B cell (primary cell): ENCODE measurements around the gene SP6. TPM values are rescaled to one million over a fixed set of nuclear protein-coding genes. Genes with fewer than 3 reads are reported as not detected.

Experiments
- ATAC-seq: fragments of 200-7000 bp; cut with Tn5 transposase; one replicate; pipeline ENCODE4 v1.10.0; 2021; ENCODE audit warnings: low read depth, mild to moderate bottlenecking, moderate number of reproducible peaks, moderate library complexity
- CTCF ChIA-PET: fragments of 350-600 bp; sonication (Branson Sonifier 250); formaldehyde crosslinking; loops from one replicate; lab custom pipeline; 2021; ENCODE audit warnings: antibody characterized with exemption, inconsistent platforms; lab: Charles Lee
- POLR2A ChIA-PET: fragments of 350-600 bp; sonication (Branson Sonifier 250); formaldehyde crosslinking; loops from one replicate; lab custom pipeline; 2021; ENCODE audit warnings: antibody characterized with exemption; lab: Charles Lee
- DNase-seq: peaks from one replicate; pipeline ENCODE4 v3.0.0; 2013
- H2AFZ ChIP-seq: 2 replicates; pipeline ENCODE4 v1.6.1; 2012; ENCODE audit warnings: mild to moderate bottlenecking, low read depth, low read length; ENCODE audit not compliant: insufficient read depth, poor library complexity, severe bottlenecking
- H3K27ac ChIP-seq, 2 donors: 1 replicate in 1 of 2; 2 replicates in 1 of 2; pipeline ENCODE4 v1.5.1; 2012 to 2013; ENCODE audit warnings: low read length in 2 of 2, mild to moderate bottlenecking in 2 of 2, moderate library complexity in 1 of 2
- H3K27me3 ChIP-seq, 4 experiments: fragments of 200-600 bp in 1 of 4; sonication (generic) in 1 of 4; replicated peaks in 1 of 4; 1 replicate in 2 of 4; 2 replicates in 2 of 4; pipeline versions ENCODE4 v1.6.1 to v1.7.0; 2013 to 2016; ENCODE audit warnings: low read length in 3 of 4, mild to moderate bottlenecking in 2 of 4, mixed read lengths in 1 of 4, moderate library complexity in 1 of 4; ENCODE audit not compliant: insufficient read depth in 4 of 4, control insufficient read depth in 3 of 4; ENCODE audit errors: control extremely low read depth in 1 of 4
- H3K36me3 ChIP-seq, 2 experiments: replicated peaks in 1 of 2; 1 replicate in 1 of 2; 2 replicates in 1 of 2; pipeline versions ENCODE4 v1.6.1 to v1.7.1; 2013; ENCODE audit warnings: low read length in 1 of 2; ENCODE audit not compliant: insufficient read depth in 2 of 2, control insufficient read depth in 1 of 2; ENCODE audit errors: control extremely low read depth in 1 of 2, extremely low read depth in 1 of 2
- H3K4me1 ChIP-seq, 2 donors: fragments of 200-600 bp in 1 of 2; sonication (generic) in 1 of 2; 1 replicate in 1 of 2; 2 replicates in 1 of 2; pipeline versions ENCODE4 v1.5.1 to v1.6.1; 2013 to 2017; ENCODE audit warnings: low read length in 2 of 2; ENCODE audit not compliant: control insufficient read depth in 2 of 2, insufficient read depth in 2 of 2
- H3K4me2 ChIP-seq: replicated peaks from 2 replicates; pipeline ENCODE3; 2012; ENCODE audit warnings: mild to moderate bottlenecking, low read depth, low read length; ENCODE audit not compliant: poor library complexity, severe bottlenecking
- H3K4me3 ChIP-seq, 5 experiments: fragments of 200-600 bp in 1 of 5; sonication (generic) in 1 of 5; 1 replicate in 3 of 5; 2 replicates in 2 of 5; pipeline versions ENCODE4 v1.5.1 to v1.7.0; 2011 to 2016; ENCODE audit warnings: low read length in 4 of 5, mild to moderate bottlenecking in 4 of 5, low read depth in 2 of 5, control low read depth in 1 of 5, moderate library complexity in 1 of 5; ENCODE audit not compliant: insufficient read depth in 1 of 5; ENCODE audit errors: control extremely low read depth in 1 of 5, extremely low read depth in 1 of 5
- H3K79me2 ChIP-seq: fragments of 200-600 bp; sonication (generic); one replicate; pipeline ENCODE4 v1.6.0; 2016; ENCODE audit warnings: low read length; ENCODE audit not compliant: control insufficient read depth, insufficient read depth
- H3K9ac ChIP-seq: fragments of 200-600 bp; sonication (generic); 2 replicates; pipeline ENCODE4 v1.6.1; 2017; ENCODE audit warnings: mild to moderate bottlenecking, low read length, moderate library complexity
- H3K9me3 ChIP-seq, 3 donors: one replicate each; pipeline versions ENCODE4 v1.6.1 to v1.7.1; 2013; ENCODE audit warnings: low read length in 2 of 3; ENCODE audit not compliant: control insufficient read depth in 2 of 3, insufficient read depth in 1 of 3; ENCODE audit errors: control extremely low read depth in 1 of 3
- H4K20me1 ChIP-seq: 2 replicates; pipeline ENCODE4 v1.6.0; 2012; ENCODE audit warnings: mild to moderate bottlenecking, low read length; ENCODE audit not compliant: insufficient read depth, control insufficient read depth, poor library complexity, severe bottlenecking
- H3K27ac Mint-ChIP-seq: one replicate; pipeline ENCODE4 v1.8.0; 2021; ENCODE audit warnings: mixed read lengths
- H3K27me3 Mint-ChIP-seq: one replicate; pipeline ENCODE4 v1.8.0; 2021; ENCODE audit warnings: mixed read lengths
- H3K4me1 Mint-ChIP-seq: one replicate; pipeline ENCODE4 v1.8.0; 2021; ENCODE audit warnings: mixed read lengths
- H3K4me3 Mint-ChIP-seq: one replicate; pipeline ENCODE4 v1.8.0; 2021; ENCODE audit warnings: mixed read lengths
- H3K9me3 Mint-ChIP-seq: one replicate; pipeline ENCODE4 v1.8.0; 2022; ENCODE audit warnings: mixed read lengths; ENCODE audit not compliant: insufficient read depth
- EZH2 ChIP-seq: IDR thresholded peaks from 2 replicates; pipeline ENCODE4 v1.6.1; 2012; ENCODE audit warnings: borderline replicate concordance, low read depth, mild to moderate bottlenecking, moderate library complexity, low read length; ENCODE audit not compliant: insufficient read depth, poor library complexity, severe bottlenecking
- WGBS: methylation state at CpG from one replicate; pipeline ENCODE4 v1.1.5; 2013; ENCODE audit warnings: missing lambda C conversion rate; ENCODE audit not compliant: insufficient coverage; 5-methylcytosine and 5-hydroxymethylcytosine counted together
- intact Hi-C: fragments of 100-400 bp; cut with micrococcal nuclease; formaldehyde crosslinking; loops from one replicate; pipeline ENCODE4 v1.10.0; 2022
- polyA plus RNA-seq: library from polyadenylated mRNA; depleted of rRNA; stranded (reverse); fragments of >200 nt; gene quantifications from 2 replicates; pipeline ENCODE4 v1.2.3, GENCODE V29; 2012
- total RNA-seq, 2 donors: library from RNA; stranded (reverse); fragments of 120-200 nt in 1 of 2; gene quantifications; 1 replicate in 1 of 2; 2 replicates in 1 of 2; pipeline versions ENCODE4 v1.2.3 to v1.2.4, GENCODE V29; 2013 to 2022
- TF ChIP-seq, protein P1 (sequence below): fragments of 200-600 bp; IDR thresholded peaks from one replicate; pipeline ENCODE4 v1.8.0; 2022; ENCODE audit warnings: antibody characterized with exemption, mild to moderate bottlenecking

SP6 gene
- total and polyA plus RNA-seq, 2 donors (not counting 1 experiment from before 2014, with no cell fraction given): 0.04 TPM; not detected in 1

DNA sequence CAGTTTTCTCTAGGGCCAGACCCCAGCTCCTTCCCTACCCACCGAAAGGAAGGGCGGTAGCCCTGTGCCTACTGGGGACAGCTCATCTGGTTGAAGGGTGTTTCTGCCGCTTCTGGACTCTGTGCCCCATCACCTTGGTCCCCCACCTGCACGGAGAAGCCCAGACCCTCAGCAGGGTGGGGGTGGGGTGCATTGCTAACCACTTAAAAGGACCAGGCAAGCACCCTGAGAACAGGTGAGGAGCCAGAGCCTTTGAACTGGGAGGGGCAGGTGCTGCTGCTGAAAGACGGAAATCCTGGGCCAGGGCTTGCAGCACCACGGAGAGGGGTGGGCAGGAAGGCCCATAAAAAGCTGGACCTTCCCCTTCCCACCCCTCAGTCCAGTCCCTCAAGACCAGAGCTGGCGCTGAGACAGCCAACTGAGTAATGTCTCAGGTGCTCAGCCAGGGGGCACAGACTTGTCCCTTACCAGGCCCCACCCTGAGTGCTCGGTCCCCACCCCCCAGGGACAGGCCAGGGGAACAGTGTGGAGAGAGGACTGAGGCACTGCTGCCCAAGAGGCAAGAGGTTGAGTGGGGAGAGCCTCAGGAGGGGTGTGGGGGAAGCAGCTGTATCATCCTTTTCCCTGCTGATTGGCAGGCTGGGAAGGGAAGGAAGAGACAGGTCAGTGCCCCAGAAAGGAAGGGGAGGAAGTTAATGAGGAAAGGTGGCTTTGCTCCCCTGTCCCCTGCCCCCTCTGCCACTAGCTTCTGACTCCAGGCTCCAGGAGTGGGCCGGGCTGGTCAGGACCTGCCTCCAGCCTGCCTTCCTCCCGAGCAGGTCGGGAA, 34.2 kb upstream of the SP6 start:
- Histone ChIP-seq H3K79me2 (no peaks in the 10 kb centered on the region), H4K20me1 (no peaks in the 10 kb centered on the region), H3K4me1 (peaks cover 0 to 4% of the 10 kb centered on the region in 2 donors), H3K9me3 (no peaks in the 10 kb centered on the region), H2AFZ (no peak overlapping the region), H3K4me2 (no peak overlapping the region), H3K27me3 (peaks cover 0 to 3% (median 0%) of the 10 kb centered on the region in 4 experiments), H3K36me3 (no peaks in the 10 kb centered on the region), H3K27ac (no peak overlapping the region), H3K9ac (no peak overlapping the region), H3K4me3 (no peak overlapping the region)
- no peak for ATAC-seq
- CTCF ChIA-PET: interaction anchor here (1.1 to 15.3 kb wide), 2 partner anchors 41 to 60 kb away, joined by 4 to 436 read pairs; partner anchors contain the start of genes SCRN2 and SP6
- DNase-seq: no peak
- intact Hi-C loops: no loop called here
- peaks cover 13% of the 10 kb centered on the region for H3K27me3 Mint-ChIP-seq
- no peak overlapping the region for H3K4me3 Mint-ChIP-seq
- H3K4me1 Mint-ChIP-seq: peaks cover 3% of the 10 kb centered on the region
- no peak overlapping the region for H3K27ac Mint-ChIP-seq
- no peaks in the 10 kb centered on the region for H3K9me3 Mint-ChIP-seq
- TF ChIP-seq, protein P1, sequence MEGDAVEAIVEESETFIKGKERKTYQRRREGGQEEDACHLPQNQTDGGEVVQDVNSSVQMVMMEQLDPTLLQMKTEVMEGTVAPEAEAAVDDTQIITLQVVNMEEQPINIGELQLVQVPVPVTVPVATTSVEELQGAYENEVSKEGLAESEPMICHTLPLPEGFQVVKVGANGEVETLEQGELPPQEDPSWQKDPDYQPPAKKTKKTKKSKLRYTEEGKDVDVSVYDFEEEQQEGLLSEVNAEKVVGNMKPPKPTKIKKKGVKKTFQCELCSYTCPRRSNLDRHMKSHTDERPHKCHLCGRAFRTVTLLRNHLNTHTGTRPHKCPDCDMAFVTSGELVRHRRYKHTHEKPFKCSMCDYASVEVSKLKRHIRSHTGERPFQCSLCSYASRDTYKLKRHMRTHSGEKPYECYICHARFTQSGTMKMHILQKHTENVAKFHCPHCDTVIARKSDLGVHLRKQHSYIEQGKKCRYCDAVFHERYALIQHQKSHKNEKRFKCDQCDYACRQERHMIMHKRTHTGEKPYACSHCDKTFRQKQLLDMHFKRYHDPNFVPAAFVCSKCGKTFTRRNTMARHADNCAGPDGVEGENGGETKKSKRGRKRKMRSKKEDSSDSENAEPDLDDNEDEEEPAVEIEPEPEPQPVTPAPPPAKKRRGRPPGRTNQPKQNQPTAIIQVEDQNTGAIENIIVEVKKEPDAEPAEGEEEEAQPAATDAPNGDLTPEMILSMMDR: no peak
- no peak for TF ChIP-seq EZH2
- 77% methylated on average over 6 of the region's 11 CpGs for WGBS
- POLR2A ChIA-PET: no interaction called here

DNA sequence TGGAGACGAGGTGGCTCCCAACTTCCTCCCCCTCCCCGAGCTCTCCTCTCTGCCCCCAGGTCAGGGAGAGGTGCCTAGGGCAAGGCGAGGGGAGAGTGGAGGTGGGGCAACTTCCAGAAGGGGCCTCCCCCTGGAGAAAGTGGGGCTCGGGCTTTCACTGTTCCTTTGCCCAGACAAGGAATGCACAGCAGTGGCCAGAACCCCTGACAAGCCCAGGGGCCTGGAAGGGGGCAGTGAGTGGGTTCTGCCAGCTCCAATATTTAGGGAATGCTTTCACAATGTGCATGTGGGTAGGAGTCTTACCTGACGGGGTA, 33.4 kb upstream of the SP6 start:
- TF ChIP-seq, protein P1: no peak
- no peak for TF ChIP-seq EZH2
- ChIA-PET POLR2A (no interaction called here), CTCF (interaction anchor here (0.9 to 15.3 kb wide), 3 partner anchors 40 to 62 kb away, joined by 3 to 436 read pairs (median 4); partner anchors contain the start of genes SCRN2 and SP6)
- Mint-ChIP-seq H3K9me3 (no peaks in the 10 kb centered on the region), H3K27me3 (peaks cover 15% of the 10 kb centered on the region), H3K4me1 (no peaks in the 10 kb centered on the region), H3K4me3 (no peak overlapping the region), H3K27ac (no peak overlapping the region)
- Histone ChIP-seq H3K36me3 (no peaks in the 10 kb centered on the region), H3K27ac (no peak overlapping the region), H3K9ac (no peak overlapping the region), H3K27me3 (peaks cover 0 to 3% (median 0%) of the 10 kb centered on the region in 4 experiments), H3K4me1 (peaks cover 0 to 4% of the 10 kb centered on the region in 2 donors), H3K4me2 (no peak overlapping the region), H3K4me3 (no peak overlapping the region), H4K20me1 (no peaks in the 10 kb centered on the region), H3K9me3 (no peaks in the 10 kb centered on the region), H3K79me2 (no peaks in the 10 kb centered on the region), H2AFZ (no peak overlapping the region)
- no peak for ATAC-seq
- intact Hi-C loops: no loop called here
- WGBS: no CpG with 5 or more reads among the region's 5 CpGs
- DNase-seq: no peak
